ENCODE results near the gene EPAS1. TPM values are rescaled to one million over a fixed set of nuclear protein-coding genes. Genes with fewer than 3 reads are reported as not detected.

EPAS1 gene
- total RNA-seq, 1 donor from 2014 or later = not detected

DNA sequence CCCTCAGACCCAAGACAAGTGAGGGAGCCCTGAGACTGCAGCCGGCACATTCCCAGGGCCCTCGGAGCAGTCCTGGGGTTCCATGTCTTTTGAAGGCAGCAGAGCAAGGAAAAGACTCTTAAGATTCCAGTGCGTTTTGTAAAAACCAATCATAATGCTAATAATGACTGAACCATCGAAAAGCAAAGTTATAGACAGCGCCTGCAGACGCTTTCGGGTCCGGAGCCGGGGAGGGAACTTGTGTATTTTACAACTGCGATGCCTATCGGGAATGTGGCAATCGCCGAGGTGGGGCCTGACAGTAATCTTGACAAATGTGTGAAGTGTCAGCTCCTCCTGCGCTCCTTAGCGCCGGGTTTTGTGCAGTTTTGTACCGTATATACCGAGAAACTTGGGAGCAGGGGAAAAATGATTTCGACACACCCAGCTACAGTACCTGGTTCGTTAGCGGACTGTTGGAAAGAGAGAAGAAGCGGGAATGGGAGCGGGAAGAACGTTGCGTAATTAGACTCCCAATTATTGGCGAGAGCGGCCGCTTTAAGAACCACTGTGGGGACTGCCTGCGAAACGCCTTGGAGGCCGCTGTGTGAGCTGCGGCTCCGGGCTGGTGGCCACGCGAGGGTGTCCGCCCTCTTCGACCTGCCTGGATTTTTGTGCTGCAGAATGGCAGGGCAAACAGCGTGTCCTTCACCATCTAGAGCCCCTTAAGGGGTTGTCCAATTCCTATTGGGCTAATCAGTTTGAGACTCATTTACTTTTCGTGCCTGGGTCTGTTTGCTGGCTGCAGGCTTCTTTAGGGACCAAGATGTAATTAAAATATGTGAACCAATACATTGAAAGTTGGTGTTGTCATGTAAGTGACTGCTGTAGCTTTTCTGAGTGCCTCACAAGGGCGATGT, 2.4 kb downstream of the EPAS1 start:
- peaks cover 3% of the 10 kb centered on the region for H3K9me3 Mint-ChIP-seq (ENCODE audit: unreplicated experiment)
- peaks cover 37% of the 10 kb centered on the region for H3K27me3 Mint-ChIP-seq (ENCODE audit: unreplicated experiment)
- peak overlapping the region; percentile 81 for H3K4me3 Mint-ChIP-seq (ENCODE audit: unreplicated experiment)
- no peaks in the 10 kb centered on the region for H3K36me3 Mint-ChIP-seq (ENCODE audit: unreplicated experiment)
- H3K27ac Mint-ChIP-seq (ENCODE audit: unreplicated experiment) = no peak overlapping the region
- peaks cover 9% of the 10 kb centered on the region for H3K4me1 Mint-ChIP-seq (ENCODE audit: low read depth, unreplicated experiment)
- TF ChIP-seq, protein P1, sequence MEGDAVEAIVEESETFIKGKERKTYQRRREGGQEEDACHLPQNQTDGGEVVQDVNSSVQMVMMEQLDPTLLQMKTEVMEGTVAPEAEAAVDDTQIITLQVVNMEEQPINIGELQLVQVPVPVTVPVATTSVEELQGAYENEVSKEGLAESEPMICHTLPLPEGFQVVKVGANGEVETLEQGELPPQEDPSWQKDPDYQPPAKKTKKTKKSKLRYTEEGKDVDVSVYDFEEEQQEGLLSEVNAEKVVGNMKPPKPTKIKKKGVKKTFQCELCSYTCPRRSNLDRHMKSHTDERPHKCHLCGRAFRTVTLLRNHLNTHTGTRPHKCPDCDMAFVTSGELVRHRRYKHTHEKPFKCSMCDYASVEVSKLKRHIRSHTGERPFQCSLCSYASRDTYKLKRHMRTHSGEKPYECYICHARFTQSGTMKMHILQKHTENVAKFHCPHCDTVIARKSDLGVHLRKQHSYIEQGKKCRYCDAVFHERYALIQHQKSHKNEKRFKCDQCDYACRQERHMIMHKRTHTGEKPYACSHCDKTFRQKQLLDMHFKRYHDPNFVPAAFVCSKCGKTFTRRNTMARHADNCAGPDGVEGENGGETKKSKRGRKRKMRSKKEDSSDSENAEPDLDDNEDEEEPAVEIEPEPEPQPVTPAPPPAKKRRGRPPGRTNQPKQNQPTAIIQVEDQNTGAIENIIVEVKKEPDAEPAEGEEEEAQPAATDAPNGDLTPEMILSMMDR (IDR thresholded peaks at IDR 0.05; ENCODE audit: partially characterized antibody, unreplicated experiment) = no peak
- peak; percentile 45 for DNase-seq

DNA sequence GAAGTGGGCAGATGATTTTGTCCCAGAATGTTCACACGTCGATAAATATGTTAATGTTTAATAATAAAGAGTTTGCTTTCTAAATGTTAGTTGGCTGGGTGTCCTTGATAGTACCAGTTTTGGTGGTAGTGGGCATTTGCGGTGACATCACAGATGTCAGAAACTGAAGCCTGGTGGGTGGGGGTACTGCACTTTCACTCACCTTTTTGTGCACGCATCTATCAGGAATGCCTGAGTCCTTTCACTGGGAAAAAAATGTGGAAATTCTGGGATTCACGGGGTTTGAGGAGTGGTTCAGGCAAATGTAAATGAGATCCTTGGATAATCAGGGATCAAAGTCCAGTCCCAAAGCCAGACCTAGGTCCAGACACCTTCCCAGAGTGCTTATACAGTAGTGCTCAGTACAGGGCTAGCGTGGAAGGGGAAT, 3.2 kb downstream of the EPAS1 start:
- peaks cover 32% of the 10 kb centered on the region for H3K27me3 Mint-ChIP-seq (ENCODE audit: unreplicated experiment)
- peaks cover 9% of the 10 kb centered on the region for H3K4me1 Mint-ChIP-seq (ENCODE audit: low read depth, unreplicated experiment)
- DNase-seq = no peak
- no peak overlapping the region for H3K4me3 Mint-ChIP-seq (ENCODE audit: unreplicated experiment)
- H3K9me3 Mint-ChIP-seq (ENCODE audit: unreplicated experiment) = peaks cover 3% of the 10 kb centered on the region
- TF ChIP-seq, protein P1 (IDR thresholded peaks at IDR 0.05; ENCODE audit: partially characterized antibody, unreplicated experiment) = no peak
- H3K36me3 Mint-ChIP-seq (ENCODE audit: unreplicated experiment) = no peaks in the 10 kb centered on the region
- no peak overlapping the region for H3K27ac Mint-ChIP-seq (ENCODE audit: unreplicated experiment)

DNA sequence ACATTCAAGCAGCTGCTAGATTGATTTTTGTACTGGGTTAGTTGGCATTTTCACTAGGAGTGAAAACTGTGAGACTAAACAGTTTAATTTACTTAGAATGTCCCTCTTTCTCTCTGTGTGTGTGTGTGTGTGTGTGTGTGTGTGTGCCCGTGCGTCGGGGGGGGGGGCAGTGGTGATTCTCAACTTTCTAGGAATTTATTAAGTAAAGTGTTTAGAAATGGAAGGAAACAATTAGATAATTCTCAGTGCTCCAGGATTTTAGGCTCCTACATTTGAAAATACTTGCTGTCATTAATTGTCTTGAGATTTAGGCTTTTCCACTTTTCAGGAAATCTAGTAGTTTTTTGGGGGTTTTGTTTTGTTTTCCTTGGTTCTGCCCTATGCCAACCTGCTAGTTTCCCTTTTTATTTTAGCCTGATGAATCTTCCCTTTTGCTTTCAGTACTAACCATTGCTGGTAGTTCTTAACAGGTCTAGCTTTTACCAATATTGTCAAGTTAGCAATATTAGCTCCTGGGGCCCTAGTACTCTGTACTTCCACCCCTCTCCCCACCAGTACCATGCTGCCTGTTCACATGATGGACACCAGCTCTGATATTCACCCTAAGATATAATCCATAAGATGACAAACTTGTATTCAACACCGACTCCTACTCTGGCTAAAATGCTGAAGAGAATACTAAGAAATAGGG, 4.9 kb downstream of the EPAS1 start:
- no peak for DNase-seq
- TF ChIP-seq, protein P1 (IDR thresholded peaks at IDR 0.05; ENCODE audit: partially characterized antibody, unreplicated experiment) = no peak
- Mint-ChIP-seq H3K4me1 (ENCODE audit: low read depth, unreplicated experiment) (peaks cover 9% of the 10 kb centered on the region), H3K27ac (ENCODE audit: unreplicated experiment) (no peak overlapping the region), H3K9me3 (ENCODE audit: unreplicated experiment) (peaks cover 3% of the 10 kb centered on the region), H3K36me3 (ENCODE audit: unreplicated experiment) (no peaks in the 10 kb centered on the region), H3K4me3 (ENCODE audit: unreplicated experiment) (no peak overlapping the region), H3K27me3 (ENCODE audit: unreplicated experiment) (peaks cover 26% of the 10 kb centered on the region)

DNA sequence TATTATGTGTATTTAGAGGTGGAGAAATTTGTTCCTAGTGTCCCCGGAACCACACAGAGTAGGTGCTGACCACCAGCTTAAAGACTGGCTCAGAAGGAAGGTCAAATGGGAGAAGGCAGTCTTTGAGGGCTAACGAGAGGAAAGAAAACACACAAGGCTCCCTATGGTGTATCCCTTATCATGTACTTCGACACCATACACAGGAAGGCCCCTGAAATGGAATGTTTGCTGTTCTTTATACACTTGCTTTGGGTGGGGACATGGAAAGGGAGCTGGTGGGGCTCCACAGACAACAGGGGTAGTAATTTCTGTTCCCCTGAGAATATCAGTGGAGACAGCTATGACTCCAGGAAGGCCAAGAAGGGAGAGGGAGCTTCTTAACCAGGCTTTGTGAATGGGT, 6.0 kb downstream of the EPAS1 start:
- H3K4me1 Mint-ChIP-seq (ENCODE audit: low read depth, unreplicated experiment) = peaks cover 9% of the 10 kb centered on the region
- no peak overlapping the region for H3K27ac Mint-ChIP-seq (ENCODE audit: unreplicated experiment)
- no peak for DNase-seq
- H3K27me3 Mint-ChIP-seq (ENCODE audit: unreplicated experiment) = peaks cover 22% of the 10 kb centered on the region
- H3K4me3 Mint-ChIP-seq (ENCODE audit: unreplicated experiment) = no peak overlapping the region
- TF ChIP-seq, protein P1 (IDR thresholded peaks at IDR 0.05; ENCODE audit: partially characterized antibody, unreplicated experiment) = no peak
- H3K36me3 Mint-ChIP-seq (ENCODE audit: unreplicated experiment) = no peaks in the 10 kb centered on the region
- H3K9me3 Mint-ChIP-seq (ENCODE audit: unreplicated experiment) = peaks cover 3% of the 10 kb centered on the region

DNA sequence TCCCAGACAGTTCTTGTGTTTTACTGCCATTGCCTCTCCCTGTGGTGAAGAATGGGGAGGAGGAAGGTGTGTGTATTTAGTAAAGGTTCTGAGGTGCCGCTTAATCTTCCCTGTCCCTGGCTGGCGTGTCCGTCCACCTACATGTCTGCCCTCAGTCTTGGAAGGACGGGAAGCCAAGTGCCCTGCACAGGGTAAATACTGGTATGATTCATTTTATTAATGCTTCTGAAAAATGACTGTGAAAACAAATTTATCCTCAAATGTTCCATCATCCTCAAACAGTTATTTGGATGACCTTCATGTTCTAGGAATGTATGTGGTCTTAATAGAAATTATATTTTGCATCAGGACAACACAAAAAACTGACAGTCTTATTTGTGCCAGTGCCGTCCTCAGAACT, 6.6 kb downstream of the EPAS1 start:
- Mint-ChIP-seq H3K27ac (ENCODE audit: unreplicated experiment) (no peak overlapping the region), H3K9me3 (ENCODE audit: unreplicated experiment) (peaks cover 3% of the 10 kb centered on the region), H3K27me3 (ENCODE audit: unreplicated experiment) (peaks cover 22% of the 10 kb centered on the region), H3K36me3 (ENCODE audit: unreplicated experiment) (no peaks in the 10 kb centered on the region), H3K4me3 (ENCODE audit: unreplicated experiment) (no peak overlapping the region), H3K4me1 (ENCODE audit: low read depth, unreplicated experiment) (peaks cover 9% of the 10 kb centered on the region)
- no peak for DNase-seq
- TF ChIP-seq, protein P1 (IDR thresholded peaks at IDR 0.05; ENCODE audit: partially characterized antibody, unreplicated experiment) = no peak

Measured in glutamatergic neuron (in vitro differentiated cells).